ENCODE results near the gene CYGB. TPM values are rescaled to one million over a fixed set of nuclear protein-coding genes. Genes with fewer than 3 reads are reported as not detected.
"Not testable (repeated sequence)": the region's sequence is repeated elsewhere in the genome, so short reads cannot be mapped to it uniquely, and the experiment has no call there.

The CYGB gene
- total and polyA plus RNA-seq, 2 donors, result 14.4 to 68.7 TPM

- not testable (repeated sequence) for DNase-seq (ENCODE audit: extremely low spot score); H3K4me1 ChIP-seq (ENCODE audit: insufficient read depth); H3K27ac ChIP-seq (ENCODE audit: low read depth); H3K4me3 ChIP-seq (ENCODE audit: low read depth, low read length); H3K36me3 ChIP-seq (ENCODE audit: insufficient read depth)
- WGBS, result 76% methylated on average over 2 of the region's 2 CpGs
Measured at GRCh38 chr17:76563359-76563758, 25.9 kb upstream of the CYGB start.

GRCh38 chr17:76562734-76563148 is 25.2 kb upstream of the CYGB start:
- no peak overlapping the region for H3K4me3 ChIP-seq (ENCODE audit: low read depth, low read length)
- H3K27ac ChIP-seq (ENCODE audit: low read depth), result no peak overlapping the region
- H3K36me3 ChIP-seq (ENCODE audit: insufficient read depth), result no peaks in the 10 kb centered on the region
- DNase-seq (ENCODE audit: extremely low spot score), result no peak
- no peaks in the 10 kb centered on the region for H3K4me1 ChIP-seq (ENCODE audit: insufficient read depth)
- 65% methylated on average over 6 of the region's 6 CpGs for WGBS

GRCh38 chr17:76561799-76562268 is 24.3 kb upstream of the CYGB start:
- Histone ChIP-seq H3K27ac (ENCODE audit: low read depth) (no peak overlapping the region), H3K4me3 (ENCODE audit: low read depth, low read length) (no peak overlapping the region), H3K4me1 (ENCODE audit: insufficient read depth) (no peaks in the 10 kb centered on the region), H3K36me3 (ENCODE audit: insufficient read depth) (no peaks in the 10 kb centered on the region)
- DNase-seq (ENCODE audit: extremely low spot score), result no peak
- 72% methylated on average over 5 of the region's 5 CpGs for WGBS

DNA sequence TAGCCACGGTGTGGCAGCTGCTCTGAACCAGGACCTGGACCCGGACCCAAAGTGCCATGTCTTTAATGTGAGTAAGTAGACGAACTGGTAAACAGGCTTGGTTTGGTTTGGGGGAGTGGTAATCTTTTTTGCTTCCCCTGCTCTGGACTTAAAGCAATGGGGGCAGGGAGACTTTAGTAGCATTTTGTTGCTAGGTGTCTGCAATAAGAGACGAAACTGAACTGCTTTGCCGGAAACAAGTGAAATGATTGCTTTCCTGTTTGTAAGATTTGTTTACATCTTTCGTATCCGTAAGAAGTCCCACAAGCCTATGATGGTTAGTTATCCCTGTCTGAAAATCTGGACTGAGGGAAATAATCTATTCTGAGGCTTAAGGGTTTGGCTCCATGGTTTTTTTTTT is 23.8 kb upstream of the CYGB start:
- no peak for DNase-seq (ENCODE audit: extremely low spot score)
- H3K4me1 ChIP-seq (ENCODE audit: insufficient read depth), result no peaks in the 10 kb centered on the region
- 63% methylated on average over 7 of the region's 7 CpGs for WGBS
- H3K4me3 ChIP-seq (ENCODE audit: low read depth, low read length), result no peak overlapping the region
- H3K36me3 ChIP-seq (ENCODE audit: insufficient read depth), result no peaks in the 10 kb centered on the region
- no peak overlapping the region for H3K27ac ChIP-seq (ENCODE audit: low read depth)

GRCh38 chr17:76560877-76561221 is 23.3 kb upstream of the CYGB start:
- DNase-seq (ENCODE audit: extremely low spot score), result no peak
- WGBS, result 81% methylated on average over 6 of the region's 6 CpGs
- Histone ChIP-seq H3K4me1 (ENCODE audit: insufficient read depth) (no peaks in the 10 kb centered on the region), H3K27ac (ENCODE audit: low read depth) (no peak overlapping the region), H3K4me3 (ENCODE audit: low read depth, low read length) (no peak overlapping the region), H3K36me3 (ENCODE audit: insufficient read depth) (no peaks in the 10 kb centered on the region)

GRCh38 chr17:76560036-76560876 is 22.7 kb upstream of the CYGB start:
- WGBS, result 83% methylated on average over 10 of the region's 10 CpGs
- no peak overlapping the region for H3K4me3 ChIP-seq (ENCODE audit: low read depth, low read length)
- no peaks in the 10 kb centered on the region for H3K36me3 ChIP-seq (ENCODE audit: insufficient read depth)
- no peak for DNase-seq (ENCODE audit: extremely low spot score)
- H3K4me1 ChIP-seq (ENCODE audit: insufficient read depth), result no peaks in the 10 kb centered on the region
- H3K27ac ChIP-seq (ENCODE audit: low read depth), result no peak overlapping the region

DNA sequence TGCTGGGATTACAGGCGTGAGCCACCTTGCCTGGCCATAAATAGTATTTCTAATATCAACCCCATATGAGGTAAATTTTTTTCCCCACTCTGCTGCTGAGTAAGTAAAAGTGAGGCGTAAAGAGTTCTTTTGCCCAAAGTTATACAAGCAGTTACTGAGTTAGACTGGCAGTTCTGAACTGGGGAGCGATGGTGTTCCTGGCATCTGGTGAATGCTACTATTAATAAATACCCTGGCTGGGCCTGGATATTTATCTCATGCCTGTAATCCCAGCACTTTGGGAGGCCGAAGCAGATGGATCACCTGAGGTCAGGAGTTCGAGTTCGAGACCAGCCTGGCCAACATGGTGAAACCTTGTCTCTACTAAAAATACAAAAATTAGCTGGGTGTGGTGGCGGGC is 22.0 kb upstream of the CYGB start:
- WGBS, result 87% methylated on average over 7 of the region's 7 CpGs
- H3K4me3 ChIP-seq (ENCODE audit: low read depth, low read length); H3K36me3 ChIP-seq (ENCODE audit: insufficient read depth); H3K27ac ChIP-seq (ENCODE audit: low read depth); H3K4me1 ChIP-seq (ENCODE audit: insufficient read depth); DNase-seq (ENCODE audit: extremely low spot score): not testable (repeated sequence)

DNA sequence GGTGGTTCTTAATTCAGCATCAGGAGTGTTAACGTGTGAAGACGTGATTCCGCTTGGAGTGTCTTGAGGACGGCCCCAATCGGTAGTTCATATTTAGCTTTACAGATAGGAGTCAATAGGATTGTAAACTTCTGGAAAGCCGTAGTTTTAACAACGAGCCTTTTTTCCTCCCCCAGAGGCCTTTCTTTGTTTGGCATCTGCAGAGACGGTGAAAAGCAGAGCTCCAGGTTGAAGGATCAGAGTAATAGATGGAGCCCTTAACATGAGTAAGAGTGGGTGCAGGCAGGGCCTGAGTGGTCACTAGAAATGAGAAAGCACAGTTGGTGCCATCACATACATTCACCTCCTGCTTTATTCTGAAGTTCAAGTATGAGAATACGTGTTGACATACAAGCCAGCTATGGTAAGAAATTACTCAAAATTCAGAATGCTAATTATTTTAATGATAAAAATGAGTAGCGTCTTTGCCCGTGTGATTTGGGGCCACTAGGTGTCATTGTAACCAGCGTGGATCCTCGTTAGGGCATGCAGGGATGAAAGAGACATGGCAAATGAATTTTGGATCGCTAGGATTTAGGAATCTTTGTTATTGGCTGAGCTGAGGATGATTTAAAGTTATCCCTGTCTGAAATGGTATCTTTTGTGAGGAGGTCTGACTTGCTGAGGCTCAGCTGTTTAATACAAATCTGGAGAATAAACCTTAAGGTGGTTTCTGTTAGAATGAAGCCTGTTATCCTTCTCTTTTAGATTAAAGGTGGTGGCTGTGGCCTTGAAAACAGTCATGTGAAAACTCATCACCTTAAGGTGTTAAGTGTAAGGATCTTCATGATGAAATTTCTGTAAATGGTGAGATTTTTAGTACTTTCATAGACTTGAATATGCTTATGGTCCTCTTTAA is 20.9 kb upstream of the CYGB start:
- H3K27ac ChIP-seq (ENCODE audit: low read depth), result no peak overlapping the region
- 6% methylated on average over 14 of the region's 14 CpGs for WGBS

DNA sequence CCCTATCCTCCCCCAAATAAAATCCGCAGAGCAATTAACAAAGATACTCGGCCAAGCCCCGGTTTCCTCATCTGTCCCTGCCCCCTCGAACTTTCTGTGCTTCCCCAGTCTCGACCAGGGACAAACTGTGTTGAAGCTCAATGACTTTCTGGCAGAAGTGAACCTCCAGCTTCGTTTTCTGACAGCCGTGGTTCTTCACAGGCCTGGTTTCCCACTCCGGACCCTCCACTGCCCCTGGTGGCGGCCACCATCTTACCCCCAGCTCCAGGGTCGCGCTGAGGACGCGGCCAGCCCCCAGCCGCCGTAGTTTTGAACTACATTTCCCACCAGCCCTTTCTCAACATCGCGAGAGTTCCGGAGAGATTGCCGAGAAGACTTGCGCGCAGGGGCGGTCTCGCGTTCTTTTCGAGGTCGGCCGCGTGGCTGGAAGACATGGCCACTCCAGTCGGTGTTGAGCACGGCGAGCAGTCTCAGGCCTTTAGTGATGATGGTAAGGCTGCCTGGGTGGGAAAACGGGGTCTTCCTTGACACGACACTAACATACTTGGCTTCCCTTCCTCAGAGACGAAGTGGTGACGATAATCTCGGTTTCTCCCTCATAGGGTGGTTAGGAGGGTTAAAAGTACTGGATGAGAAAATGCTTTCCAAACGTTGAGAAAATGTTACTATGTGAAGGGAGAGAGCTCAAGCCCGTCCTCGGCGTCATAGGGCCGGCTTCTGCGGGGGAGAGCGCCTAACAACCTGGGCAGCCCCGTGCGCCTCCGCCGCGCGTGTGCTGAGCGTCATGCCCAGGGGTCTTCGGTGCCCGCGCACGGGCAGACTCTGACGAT is 20.1 kb upstream of the CYGB start:
- H3K4me1 ChIP-seq (ENCODE audit: insufficient read depth), result no peaks in the 10 kb centered on the region
- under 1% methylated on average over 55 of the region's 55 CpGs for WGBS
- H3K36me3 ChIP-seq (ENCODE audit: insufficient read depth), result no peaks in the 10 kb centered on the region
- H3K27ac ChIP-seq (ENCODE audit: low read depth), result peak overlapping the region; percentile 85
- H3K4me3 ChIP-seq (ENCODE audit: low read depth, low read length), result peak overlapping the region; percentile 66
- DNase-seq (ENCODE audit: extremely low spot score), result peak; percentile 94

More for the DNA sequence above, 20.9 kb upstream of the CYGB start:
- Histone ChIP-seq H3K4me3 (ENCODE audit: low read depth, low read length) (peak overlapping the region; percentile 66), H3K4me1 (ENCODE audit: insufficient read depth) (no peaks in the 10 kb centered on the region), H3K36me3 (ENCODE audit: insufficient read depth) (no peaks in the 10 kb centered on the region)
- DNase-seq (ENCODE audit: extremely low spot score), result no peak

DNA sequence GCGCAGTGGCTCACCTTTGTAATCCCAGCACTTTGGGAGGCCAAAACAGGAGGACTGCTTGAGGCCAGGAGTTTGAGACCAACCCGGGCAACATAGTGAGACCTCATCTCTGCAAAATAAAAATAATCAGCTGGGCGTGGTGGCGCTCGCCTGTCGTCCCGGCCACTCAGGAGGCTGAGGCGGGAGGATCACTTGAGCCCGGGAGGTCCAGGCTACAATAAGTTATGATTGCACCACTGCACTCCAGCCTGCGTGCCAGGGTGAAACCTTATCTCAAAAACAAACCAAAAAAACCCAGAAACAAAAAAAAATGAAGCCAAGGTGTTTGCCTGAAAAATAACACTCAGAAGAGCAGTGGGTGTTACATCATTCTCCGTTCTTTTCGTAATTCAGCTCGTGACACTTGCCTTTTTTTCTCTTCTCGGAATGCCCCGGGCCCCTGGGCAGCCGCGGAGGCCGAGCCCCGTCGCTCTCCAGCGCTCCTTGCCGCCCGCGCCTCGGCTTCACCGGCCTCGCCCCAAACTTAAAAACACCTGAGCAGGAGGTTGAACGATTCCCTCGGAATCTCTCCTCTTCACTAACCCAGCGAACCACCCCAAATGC is 19.4 kb upstream of the CYGB start:
- Histone ChIP-seq H3K27ac (ENCODE audit: low read depth) (peak overlapping the region; percentile 85), H3K36me3 (ENCODE audit: insufficient read depth) (no peaks in the 10 kb centered on the region), H3K4me3 (ENCODE audit: low read depth, low read length) (peak overlapping the region; percentile 66), H3K4me1 (ENCODE audit: insufficient read depth) (no peaks in the 10 kb centered on the region)
- WGBS, result 40% methylated on average over 30 of the region's 30 CpGs
- DNase-seq (ENCODE audit: extremely low spot score), result no peak

- no peaks in the 10 kb centered on the region for H3K36me3 ChIP-seq (ENCODE audit: insufficient read depth)
- H3K27ac ChIP-seq (ENCODE audit: low read depth), result no peak overlapping the region
- no peaks in the 10 kb centered on the region for H3K4me1 ChIP-seq (ENCODE audit: insufficient read depth)
- no peak for DNase-seq (ENCODE audit: extremely low spot score)
- WGBS, result 76% methylated on average over 6 of the region's 6 CpGs
- no peak overlapping the region for H3K4me3 ChIP-seq (ENCODE audit: low read depth, low read length)
Measured at GRCh38 chr17:76554131-76554530, 16.6 kb upstream of the CYGB start.

- no peak overlapping the region for H3K4me3 ChIP-seq (ENCODE audit: low read depth, low read length)
- no peaks in the 10 kb centered on the region for H3K36me3 ChIP-seq (ENCODE audit: insufficient read depth)
- no peak for DNase-seq (ENCODE audit: extremely low spot score)
- no peaks in the 10 kb centered on the region for H3K4me1 ChIP-seq (ENCODE audit: insufficient read depth)
- 85% methylated on average over 8 of the region's 8 CpGs for whole genome bisulfite sequencing
- H3K27ac ChIP-seq (ENCODE audit: low read depth), result no peak overlapping the region
Measured at GRCh38 chr17:76553178-76553908, 15.8 kb upstream of the CYGB start.
